IPS DF 6.9 (cell line): ENCODE measurements around the gene DYNLT1.
"Not testable (repeated sequence)": the region's sequence is repeated elsewhere in the genome, so short reads cannot be mapped to it uniquely, and the experiment has no call there.

Source experiments
- DNase-seq: peaks from one replicate; pipeline ENCODE4 v3.0.0-alpha.2; 2013; ENCODE audit warnings: low read depth, low spot score
- H3K27ac ChIP-seq: one replicate; pipeline ENCODE4 v1.5.1; 2013; ENCODE audit warnings: low read length, control low read depth
- H3K27me3 ChIP-seq: 2 replicates; pipeline ENCODE4 v1.6.1; 2013; ENCODE audit warnings: mild to moderate bottlenecking, low read length; ENCODE audit not compliant: control insufficient read depth, insufficient read depth
- H3K36me3 ChIP-seq: 2 replicates; pipeline ENCODE4 v1.6.1; 2013; ENCODE audit warnings: low read length; ENCODE audit not compliant: control insufficient read depth, insufficient read depth
- H3K4me1 ChIP-seq: 2 replicates; pipeline ENCODE4 v1.6.1; 2013; ENCODE audit warnings: low read length; ENCODE audit not compliant: control insufficient read depth, insufficient read depth
- H3K4me3 ChIP-seq: 2 replicates; pipeline ENCODE4 v1.5.1; 2013; ENCODE audit warnings: mild to moderate bottlenecking, low read length
- H3K9me3 ChIP-seq: 2 replicates; pipeline ENCODE4 v1.6.1; 2013; ENCODE audit warnings: low read length, inconsistent platforms; ENCODE audit not compliant: control insufficient read depth, insufficient read depth
- WGBS: extraction: QIAGEN DNeasy Blood & Tissue Kit; methylation state at CpG from one replicate; pipeline ENCODE4 v1.1.7; 2013; ENCODE audit warnings: mixed read lengths, missing lambda C conversion rate; ENCODE audit not compliant: insufficient read length, insufficient coverage; 5-methylcytosine and 5-hydroxymethylcytosine counted together

The DYNLT1 gene

GRCh38 chr6:158662954-158663624, 18.5 kb upstream of the DYNLT1 start:
- DNase-seq: no peak
- Histone ChIP-seq H3K4me1 (0 out of 2 replicates have a peak, but pooled peaks cover 1% of the 10 kb centered on the region), H3K27ac (no peak overlapping the region), H3K9me3 (no peaks in the 10 kb centered on the region), H3K27me3 (no peaks in the 10 kb centered on the region), H3K36me3 (no peaks in the 10 kb centered on the region), H3K4me3 (no peak overlapping the region)
- no CpG with 5 or more reads among the region's 27 CpGs for WGBS

GRCh38 chr6:158662607-158662953, 18.0 kb upstream of the DYNLT1 start:
- no CpG with 5 or more reads among the region's 3 CpGs for WGBS
- no peaks in the 10 kb centered on the region for H3K27me3 ChIP-seq

GRCh38 chr6:158661156-158661685, 16.7 kb upstream of the DYNLT1 start:
- H3K27me3 ChIP-seq: no peaks in the 10 kb centered on the region
- no CpG with 5 or more reads among the region's 3 CpGs for WGBS
- 0 out of 2 replicates have a peak, but pooled peaks cover 1% of the 10 kb centered on the region for H3K4me1 ChIP-seq
- no peaks in the 10 kb centered on the region for H3K36me3 ChIP-seq
- no peak for DNase-seq
- H3K4me3 ChIP-seq: no peak overlapping the region
- no peaks in the 10 kb centered on the region for H3K9me3 ChIP-seq
- H3K27ac ChIP-seq: no peak overlapping the region

More at GRCh38 chr6:158662607-158662953, 18.0 kb upstream of the DYNLT1 start:
- H3K4me1 ChIP-seq: 0 out of 2 replicates have a peak, but pooled peaks cover 1% of the 10 kb centered on the region
- H3K27ac ChIP-seq: no peak overlapping the region
- H3K36me3 ChIP-seq: no peaks in the 10 kb centered on the region
- no peaks in the 10 kb centered on the region for H3K9me3 ChIP-seq
- no peak for DNase-seq
- H3K4me3 ChIP-seq: no peak overlapping the region

DNA sequence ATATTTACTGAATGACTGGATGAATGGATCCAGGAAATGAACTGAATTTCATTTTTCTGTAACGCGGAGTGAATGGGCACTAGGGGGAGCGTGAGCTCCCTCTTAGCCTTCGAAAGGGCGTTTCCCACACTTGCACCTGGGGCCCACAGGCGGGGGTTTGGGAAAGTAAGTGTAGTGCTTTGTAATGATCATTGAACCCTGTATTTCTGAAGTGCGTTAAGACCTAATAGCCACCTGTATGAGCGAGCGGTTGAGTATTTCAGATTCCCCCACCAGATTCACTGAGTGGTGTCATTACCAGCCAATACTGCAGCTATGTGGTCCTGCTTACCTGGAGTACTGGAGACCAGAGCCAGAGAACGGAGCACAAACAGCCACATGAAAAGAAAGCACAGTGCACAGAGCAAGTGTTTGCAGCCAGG, 15.8 kb upstream of the DYNLT1 start:
- H3K4me1 ChIP-seq: 0 out of 2 replicates have a peak, but pooled peaks cover 1% of the 10 kb centered on the region
- no peaks in the 10 kb centered on the region for H3K9me3 ChIP-seq
- no peak overlapping the region for H3K27ac ChIP-seq
- H3K27me3 ChIP-seq: no peaks in the 10 kb centered on the region
- DNase-seq: no peak
- no peak overlapping the region for H3K4me3 ChIP-seq
- H3K36me3 ChIP-seq: no peaks in the 10 kb centered on the region
- no CpG with 5 or more reads among the region's 10 CpGs for WGBS

DNA sequence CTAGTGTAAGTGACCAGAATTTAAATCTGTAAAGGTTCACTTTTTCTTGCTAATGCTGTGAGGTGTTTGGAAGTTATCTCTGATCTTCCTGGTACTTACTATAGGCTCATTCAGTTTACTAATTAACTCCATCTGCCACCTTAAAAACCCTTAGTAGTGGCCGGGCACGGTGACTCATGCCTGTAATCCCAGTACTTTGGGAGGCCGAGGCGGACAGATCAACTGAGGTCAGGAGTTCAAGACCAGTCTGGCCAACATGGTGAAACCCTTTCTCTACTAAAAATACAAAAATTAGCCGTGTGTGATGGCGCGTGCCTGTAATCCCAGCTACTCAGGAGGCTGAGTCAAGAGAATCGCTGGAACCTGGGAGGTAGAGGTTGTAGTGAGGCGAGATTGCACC, 12.4 kb upstream of the DYNLT1 start:
- DNase-seq, H3K9me3 ChIP-seq, H3K36me3 ChIP-seq, H3K4me3 ChIP-seq, H3K4me1 ChIP-seq, H3K27me3 ChIP-seq, H3K27ac ChIP-seq: not testable (repeated sequence)
- WGBS: no CpG with 5 or more reads among the region's 9 CpGs

DNA sequence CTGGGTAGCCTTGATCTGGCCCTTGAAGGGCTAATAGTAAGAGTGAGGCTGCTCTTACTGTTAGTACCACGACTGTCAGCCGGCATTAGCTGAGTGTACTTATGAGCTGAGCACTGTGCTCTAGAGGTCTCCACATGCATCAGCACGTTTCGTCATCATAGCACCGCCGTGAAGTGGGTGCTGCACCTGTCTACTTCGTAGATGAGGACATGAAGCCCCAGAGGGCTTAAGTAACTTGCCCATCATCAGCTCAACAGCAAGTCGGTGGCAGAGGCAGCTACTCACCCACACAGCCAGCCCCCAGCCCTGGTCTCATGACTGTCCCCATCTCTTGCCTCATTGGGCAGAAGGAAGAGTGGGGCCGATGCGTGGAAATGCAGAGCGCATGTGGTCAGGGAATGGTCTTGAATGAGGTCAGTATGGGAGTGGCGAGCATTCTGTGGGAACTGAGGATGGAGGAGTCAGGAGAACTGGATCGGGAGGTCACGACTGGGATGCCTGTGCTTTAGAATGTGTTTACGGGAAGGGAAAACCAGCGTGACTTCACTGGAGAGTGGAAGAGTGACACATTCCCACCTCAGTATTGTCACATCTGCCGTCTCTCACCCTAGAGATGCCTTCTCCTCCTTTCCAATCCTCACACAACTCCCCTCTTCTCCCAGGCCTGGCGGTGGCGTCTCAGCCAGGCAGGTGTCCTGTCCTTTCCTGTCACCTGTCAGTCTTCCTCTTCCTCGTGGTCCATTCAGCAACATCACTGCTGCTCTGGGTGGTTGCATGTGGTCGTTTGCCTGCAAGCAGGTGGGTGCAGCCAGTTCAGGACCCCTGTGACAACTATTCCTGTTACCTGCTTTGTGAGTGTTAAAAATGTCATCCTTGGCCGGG, 11.3 kb upstream of the DYNLT1 start:
- Histone ChIP-seq H3K27ac (no peak overlapping the region), H3K36me3 (no peaks in the 10 kb centered on the region), H3K4me3 (no peak overlapping the region), H3K27me3 (no peaks in the 10 kb centered on the region), H3K9me3 (no peaks in the 10 kb centered on the region), H3K4me1 (0 out of 2 replicates have a peak, but pooled peaks cover 1% of the 10 kb centered on the region)
- no peak for DNase-seq
- WGBS: no CpG with 5 or more reads among the region's 22 CpGs

DNA sequence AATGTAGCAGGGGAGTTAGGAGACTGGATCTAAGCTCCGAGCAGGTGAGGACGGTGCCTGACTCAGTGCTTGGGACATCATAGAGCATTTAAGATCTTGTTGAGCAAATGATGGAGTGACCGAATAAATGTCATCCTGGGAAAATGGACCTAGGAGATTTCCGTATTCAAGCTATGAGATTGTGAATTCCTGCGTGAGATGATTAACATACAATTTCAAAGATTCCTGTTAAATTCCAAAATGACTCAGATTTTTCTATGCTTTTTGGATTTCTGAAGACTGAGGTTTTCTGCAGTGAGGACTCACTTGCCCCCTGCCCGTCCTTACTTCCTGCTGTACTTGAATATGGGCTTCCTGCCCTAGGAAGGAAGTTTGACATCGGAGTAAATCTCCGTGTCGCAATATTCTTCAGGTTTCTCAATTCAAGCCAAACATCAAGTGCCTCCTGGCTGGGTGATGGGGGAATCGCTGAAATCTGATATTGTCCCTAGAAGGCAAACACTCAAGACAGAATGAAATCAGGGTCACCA, 10.5 kb upstream of the DYNLT1 start:
- no CpG with 5 or more reads among the region's 10 CpGs for WGBS

DNA sequence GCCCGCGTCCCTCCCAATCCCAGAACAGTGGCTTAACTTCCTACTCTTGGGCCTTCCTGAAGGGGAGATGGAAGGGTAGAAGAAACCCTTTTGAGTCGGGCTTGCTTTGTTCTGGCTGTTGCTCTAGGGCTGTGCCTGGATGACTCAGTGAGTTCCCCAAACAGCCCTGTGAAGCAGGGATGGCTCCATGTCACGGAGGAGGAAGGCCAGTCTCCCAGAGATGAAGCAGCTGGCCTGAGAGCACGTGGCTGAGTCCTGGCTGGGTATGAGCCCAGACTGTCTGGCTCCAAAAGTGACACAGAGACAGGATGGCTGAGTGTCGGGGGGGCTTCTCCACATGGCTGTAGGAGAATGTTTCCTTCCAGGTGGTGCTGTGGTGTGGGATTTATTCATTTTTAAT, 10.0 kb upstream of the DYNLT1 start:
- Histone ChIP-seq H3K27ac (no peak overlapping the region), H3K9me3 (no peaks in the 10 kb centered on the region), H3K4me3 (no peak overlapping the region), H3K27me3 (no peaks in the 10 kb centered on the region), H3K36me3 (no peaks in the 10 kb centered on the region), H3K4me1 (no peaks in the 10 kb centered on the region)
- DNase-seq: no peak
- no CpG with 5 or more reads among the region's 6 CpGs for WGBS

More for the DNA sequence above, 10.5 kb upstream of the DYNLT1 start:
- DNase-seq: no peak
- Histone ChIP-seq H3K36me3 (no peaks in the 10 kb centered on the region), H3K4me1 (no peaks in the 10 kb centered on the region), H3K27me3 (no peaks in the 10 kb centered on the region), H3K4me3 (no peak overlapping the region), H3K9me3 (no peaks in the 10 kb centered on the region), H3K27ac (no peak overlapping the region)

DNA sequence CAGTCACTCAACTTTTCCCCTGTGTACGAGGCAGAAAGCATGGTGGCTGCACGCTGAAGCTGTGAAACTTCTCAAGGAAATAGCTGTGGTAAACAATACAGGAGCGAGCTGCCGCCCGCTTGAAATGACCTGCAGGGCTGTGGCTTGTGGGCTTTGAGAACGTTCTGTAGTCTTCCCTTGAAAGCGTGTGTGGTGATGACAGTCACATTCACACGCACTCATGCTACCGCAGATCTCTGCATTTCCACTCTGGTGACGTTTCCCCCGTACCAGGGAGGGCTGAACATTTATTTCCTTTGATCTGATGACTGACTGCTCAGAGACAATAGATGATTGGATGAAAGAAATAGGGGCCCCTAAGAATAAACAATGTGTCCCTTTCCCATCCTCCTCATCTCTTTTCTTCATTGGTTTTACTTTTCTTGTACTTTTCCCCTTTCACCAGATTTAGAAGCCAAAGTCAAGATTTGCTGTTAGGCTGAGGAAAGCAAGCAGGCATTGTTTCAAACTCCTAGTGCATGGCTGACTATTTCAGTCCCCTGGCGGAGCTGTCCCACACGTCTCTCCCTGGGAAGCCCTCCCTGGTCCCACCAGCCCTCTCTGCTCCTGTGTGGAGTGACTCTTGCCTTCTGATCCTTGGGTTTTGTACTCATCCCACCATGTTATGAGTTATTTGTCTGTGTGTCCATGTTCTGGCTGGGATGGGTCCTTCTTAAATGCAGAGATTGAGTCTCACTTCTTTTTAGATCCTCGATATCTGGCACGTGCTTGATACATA, 9.2 kb upstream of the DYNLT1 start:
- DNase-seq: no peak
- no peak overlapping the region for H3K27ac ChIP-seq
- no peaks in the 10 kb centered on the region for H3K27me3 ChIP-seq
- WGBS: no CpG with 5 or more reads among the region's 15 CpGs
- H3K9me3 ChIP-seq: no peaks in the 10 kb centered on the region
- no peaks in the 10 kb centered on the region for H3K4me1 ChIP-seq
- H3K4me3 ChIP-seq: no peak overlapping the region
- no peaks in the 10 kb centered on the region for H3K36me3 ChIP-seq
